Stimulated activated CD4-positive, alpha-beta T cell treated with anti-CD3 and anti-CD28 coated beads, Interleukin-12 subunit alpha, Interleukin-12 subunit beta, amount 100 ng/mL, for 4 hours (primary cell): ENCODE results near the gene GYS2.
"Not testable (repeated sequence)": the region's sequence is repeated elsewhere in the genome, so short reads cannot be mapped to it uniquely, and the experiment has no call there.

ENCODE experiments used
- DNase-seq: peaks from one replicate; pipeline ENCODE4 v3.0.0-alpha.2; 2020

Gene GYS2

GRCh38 chr12:21604245-21605101 lies at the start of gene GYS2:
TSS of gene GYS2 (minus strand) at chr12:21604847. CDS start at chr12:21604592, 255 bp downstream.
- DNase-seq: no peak

GRCh38 chr12:21651821-21652220 lies 47.2 kb upstream of the GYS2 start:
- no peak for DNase-seq

DNA sequence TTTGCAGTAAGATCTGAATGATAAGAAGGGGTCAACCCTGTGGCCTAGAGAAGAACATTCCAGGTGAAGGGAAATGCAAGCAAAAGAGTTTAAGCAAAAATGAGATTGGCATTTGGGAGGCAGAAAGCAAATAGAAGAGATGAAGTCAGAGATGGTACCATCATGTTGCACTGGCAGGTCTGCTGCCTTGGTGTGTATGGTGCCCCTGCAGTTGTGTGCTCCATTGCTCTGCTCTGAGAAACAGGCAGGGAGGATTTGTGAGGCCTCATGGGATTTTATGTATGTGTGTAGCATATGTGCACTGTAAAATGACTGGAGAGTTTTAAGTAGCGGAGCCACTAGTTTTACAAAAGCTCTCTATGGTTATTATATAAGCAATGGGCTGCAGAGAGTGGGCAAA lies 46.4 kb upstream of the GYS2 start:
- DNase-seq: no peak

DNA sequence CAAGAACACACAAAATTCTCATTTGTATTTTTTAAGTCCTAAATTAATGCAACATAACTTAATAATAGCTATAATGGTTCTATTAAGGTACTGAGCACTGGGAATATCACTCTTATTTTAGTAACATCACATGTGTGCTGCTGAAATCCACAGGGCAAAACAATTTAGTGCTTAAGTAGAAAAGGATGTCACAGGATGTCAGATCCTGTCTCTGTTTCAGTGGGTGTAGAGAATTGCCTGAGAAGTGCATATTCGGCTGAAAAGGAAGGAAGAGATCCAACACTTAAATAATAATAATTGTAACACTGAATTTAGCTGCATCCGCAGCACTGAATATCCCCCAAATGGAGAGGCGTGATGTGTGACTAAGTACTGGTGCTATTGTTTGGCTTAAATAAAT lies 44.4 kb upstream of the GYS2 start:
- no peak for DNase-seq

- DNase-seq: no peak
These were observed 43.7 kb upstream of the GYS2 start for GRCh38 chr12:21648378-21648777.

DNA sequence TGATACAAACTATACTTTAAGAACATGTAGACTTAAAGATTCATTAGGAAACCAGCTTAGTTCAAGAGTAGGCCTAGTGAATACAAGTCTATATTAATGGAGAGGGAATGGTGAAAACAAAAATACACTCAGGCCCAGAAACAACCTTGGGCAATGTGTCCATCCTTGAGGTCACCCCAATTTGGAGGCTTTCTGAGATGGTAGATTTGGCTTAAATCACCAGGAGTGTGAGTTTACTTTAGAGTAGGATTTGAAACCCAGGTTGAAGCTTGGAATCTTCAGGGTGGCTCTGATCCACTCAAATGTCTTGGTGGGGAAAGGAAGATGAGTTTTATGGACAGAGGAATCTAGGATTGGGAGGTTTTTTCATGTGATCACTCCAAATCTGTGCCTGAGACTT lies 42.5 kb upstream of the GYS2 start:
- no peak for DNase-seq

DNA sequence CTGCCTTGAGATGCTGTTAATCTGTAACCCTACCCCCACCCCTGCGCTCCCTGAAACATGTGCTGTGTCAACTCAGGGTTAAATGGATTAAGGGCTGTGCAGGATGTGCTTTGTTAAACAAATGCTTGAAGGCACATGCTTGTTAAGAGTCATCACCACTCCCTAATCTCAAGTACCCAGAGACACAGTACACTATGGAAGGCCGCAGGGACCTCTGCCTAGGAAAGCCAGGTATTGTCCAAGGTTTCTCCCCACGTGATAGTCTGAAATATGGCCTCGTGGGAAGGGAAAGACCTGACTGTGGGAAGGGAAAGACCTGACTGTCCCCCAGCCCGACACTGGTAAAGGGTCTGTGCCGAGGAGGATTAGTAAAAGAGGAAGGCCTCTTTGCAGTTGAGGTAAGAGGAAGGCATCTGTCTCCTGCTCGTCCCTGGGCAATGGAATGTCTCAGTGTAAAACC lies 40.4 kb upstream of the GYS2 start:
- DNase-seq: not testable (repeated sequence)

DNA sequence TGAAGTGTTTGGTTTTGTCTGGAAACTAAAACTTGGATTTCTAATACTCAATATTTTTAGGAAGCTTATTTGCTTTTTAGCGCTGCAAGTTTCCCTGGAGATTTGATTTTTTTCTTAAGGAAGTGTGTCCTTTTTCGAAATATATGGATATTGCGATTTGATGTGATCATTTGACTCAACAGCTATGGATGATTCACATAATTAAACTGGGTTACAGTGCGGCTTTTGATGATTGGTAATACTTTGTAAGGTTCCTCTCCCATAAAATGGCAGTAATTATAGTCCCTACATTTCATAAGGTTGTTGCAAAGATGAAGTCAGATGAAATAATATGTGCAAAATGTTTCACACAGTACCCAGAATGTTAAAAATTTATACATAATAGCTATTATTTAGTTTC lies 39.9 kb upstream of the GYS2 start:
- no peak for DNase-seq

- DNase-seq: no peak
These were observed 39.1 kb upstream of the GYS2 start for GRCh38 chr12:21643758-21644157.

DNA sequence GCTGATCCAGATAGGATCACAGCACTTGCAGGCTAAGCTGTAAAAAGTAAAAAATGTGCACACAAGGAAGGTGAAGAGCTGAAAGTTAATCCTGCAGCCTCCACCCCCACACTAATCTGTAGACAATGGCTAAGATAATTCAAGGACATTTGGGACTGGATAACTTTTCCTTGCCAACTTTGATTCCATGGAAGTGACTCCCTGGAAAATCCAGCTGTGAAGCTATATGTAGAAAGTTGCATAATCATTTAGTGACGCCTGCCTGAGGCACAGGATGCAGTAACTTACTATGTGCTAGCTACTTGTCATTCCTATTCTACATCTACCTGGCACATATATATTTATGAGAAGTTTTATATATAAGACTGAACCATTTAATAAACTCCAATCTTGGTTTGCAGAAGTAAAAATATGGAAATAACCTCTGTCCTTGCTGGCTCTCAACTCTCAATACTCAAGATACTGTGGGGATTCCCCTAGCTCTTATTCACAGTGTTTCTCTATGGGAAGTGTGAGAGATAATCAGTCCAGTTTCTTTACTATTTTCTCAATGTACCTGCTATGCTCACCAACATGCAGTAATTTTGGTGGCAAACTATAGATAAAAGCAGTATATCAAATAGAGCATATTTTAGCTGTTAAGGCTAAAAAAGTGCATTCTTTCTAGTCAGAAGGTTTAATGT lies 38.2 kb upstream of the GYS2 start:
- DNase-seq: no peak

DNA sequence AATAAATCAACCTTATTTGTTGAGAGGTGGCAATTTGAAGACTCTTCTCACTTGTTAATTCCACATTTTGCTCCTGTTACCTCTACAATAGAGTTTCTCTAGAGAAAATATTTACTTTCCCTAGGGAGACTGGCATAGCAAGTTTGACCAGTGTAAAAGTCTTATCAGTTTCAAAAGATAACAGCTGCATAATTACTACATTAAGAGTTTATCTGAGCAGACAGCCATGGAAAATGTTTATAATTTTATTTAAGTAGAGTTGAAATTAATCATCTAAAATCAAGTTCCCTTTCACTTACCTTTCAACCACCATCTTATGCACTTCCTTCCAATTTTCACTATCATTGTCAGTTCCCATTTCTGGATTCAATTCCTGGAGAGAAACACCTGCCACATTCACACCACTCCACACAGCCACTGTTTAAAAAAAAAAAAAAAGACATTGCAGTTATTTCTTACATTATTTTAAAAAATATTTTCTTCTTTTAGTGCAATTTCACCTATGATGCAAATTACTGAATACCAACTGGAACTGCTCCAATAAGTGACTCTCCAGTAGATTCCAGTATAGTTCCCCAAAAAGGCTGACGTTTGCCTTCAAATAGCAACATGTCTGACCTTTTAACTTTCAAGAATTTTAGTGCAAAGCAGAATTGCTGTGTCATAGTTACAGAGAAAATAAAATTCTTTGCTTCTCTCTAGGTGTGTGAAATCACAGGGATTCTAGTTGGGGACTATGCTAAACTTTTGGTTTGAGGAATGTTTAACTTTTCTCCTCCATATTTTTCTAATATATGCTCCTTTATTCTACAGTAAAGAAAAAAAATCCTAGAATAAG lies 33.6 kb upstream of the GYS2 start:
- DNase-seq: no peak

DNA sequence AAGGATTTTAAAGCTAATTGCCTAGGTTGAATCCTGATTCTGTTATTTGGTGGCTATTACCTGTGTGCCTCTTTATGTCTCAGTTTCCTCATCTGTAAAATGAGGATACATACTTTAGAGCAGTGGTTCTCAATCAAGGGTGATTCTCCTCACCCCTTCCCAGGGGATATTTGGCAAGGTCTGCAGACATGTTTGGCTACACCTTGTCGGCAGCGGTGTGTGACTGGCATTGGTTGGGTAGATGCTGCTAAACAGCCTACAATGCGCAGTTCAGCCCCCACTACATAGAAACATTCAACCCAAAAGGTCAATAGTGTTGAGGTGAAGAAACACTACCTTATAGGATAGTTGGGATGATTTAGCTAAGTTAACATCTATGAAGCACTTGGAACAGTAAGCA lies 29.6 kb upstream of the GYS2 start:
- no peak for DNase-seq

DNA sequence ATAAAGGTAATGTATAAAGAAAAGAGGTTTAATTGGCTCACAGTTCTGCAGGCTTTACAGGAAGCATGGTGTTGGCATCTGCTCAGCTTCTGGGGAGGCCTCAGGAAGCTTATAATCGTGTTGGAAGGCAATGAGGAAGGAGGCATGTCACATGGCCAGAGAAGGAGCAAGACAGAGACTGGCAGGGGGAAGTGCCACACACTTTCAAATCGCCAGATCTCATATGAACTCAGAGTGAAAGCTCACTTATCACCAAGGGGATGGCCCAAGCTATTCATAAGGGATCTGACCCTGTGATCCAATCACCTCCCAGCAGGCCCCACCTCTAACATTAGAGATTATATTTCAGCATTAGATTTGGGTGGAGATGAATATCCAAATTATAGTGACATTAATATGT lies 26.7 kb upstream of the GYS2 start:
- DNase-seq: no peak

DNA sequence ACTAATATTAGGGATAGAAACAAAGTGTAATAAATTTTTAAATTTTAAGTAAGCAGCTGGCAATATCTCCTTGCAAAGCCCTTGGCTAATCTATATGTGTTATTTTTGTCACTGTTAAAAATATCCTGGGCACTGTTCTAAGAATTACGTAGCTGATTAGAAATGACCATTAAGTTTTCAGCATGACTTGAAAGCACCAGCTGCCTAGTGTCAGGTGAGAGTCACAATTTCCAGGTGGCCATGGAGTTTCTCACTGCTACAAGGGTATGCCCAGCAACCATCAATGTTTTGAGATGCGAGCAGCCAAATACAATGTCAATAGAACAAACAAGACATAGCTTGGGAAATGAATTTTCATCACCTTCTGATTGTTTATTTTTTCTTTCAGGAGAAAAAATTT lies 23.3 kb upstream of the GYS2 start:
- no peak for DNase-seq

GRCh38 chr12:21618566-21618965 lies 13.9 kb upstream of the GYS2 start:
- DNase-seq: no peak

DNA sequence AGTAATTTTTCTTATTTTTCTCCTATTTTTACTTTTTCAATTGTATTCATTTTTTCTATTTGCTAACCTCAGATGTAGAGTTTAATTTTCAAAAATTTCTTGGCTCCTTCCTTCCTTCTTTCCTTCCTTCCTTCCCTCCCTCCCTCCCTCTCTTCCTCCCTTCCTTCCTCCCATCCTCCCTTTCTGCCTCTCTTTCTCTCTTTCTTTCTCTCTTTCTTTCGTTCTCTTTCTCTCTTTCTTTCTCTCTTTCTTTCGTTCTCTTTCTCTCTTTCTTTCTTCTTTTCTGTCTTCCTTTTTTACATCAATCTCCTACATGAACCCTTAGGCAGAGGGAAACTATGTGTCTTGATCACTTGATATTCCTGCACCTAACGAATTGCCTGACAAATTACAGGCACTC lies 12.4 kb upstream of the GYS2 start:
- DNase-seq: no peak

DNA sequence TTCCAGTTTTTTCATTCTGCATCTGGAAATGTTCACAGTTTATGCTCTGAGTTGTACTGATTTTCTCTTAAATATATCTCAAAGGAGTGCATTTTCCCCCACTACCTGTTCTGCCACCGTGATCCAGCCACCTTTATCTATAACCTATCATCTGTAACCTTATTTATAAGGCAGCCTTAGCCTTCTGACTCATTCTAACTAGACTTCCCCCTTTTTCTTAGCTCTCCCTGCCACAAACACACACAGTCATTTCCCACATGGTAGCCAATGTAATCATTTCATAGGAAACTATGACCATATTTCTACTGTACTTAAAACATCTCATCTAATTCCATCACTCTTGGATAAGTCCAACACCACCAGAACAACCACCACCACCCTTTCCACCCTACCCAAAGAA lies 10.8 kb upstream of the GYS2 start:
- no peak for DNase-seq

DNA sequence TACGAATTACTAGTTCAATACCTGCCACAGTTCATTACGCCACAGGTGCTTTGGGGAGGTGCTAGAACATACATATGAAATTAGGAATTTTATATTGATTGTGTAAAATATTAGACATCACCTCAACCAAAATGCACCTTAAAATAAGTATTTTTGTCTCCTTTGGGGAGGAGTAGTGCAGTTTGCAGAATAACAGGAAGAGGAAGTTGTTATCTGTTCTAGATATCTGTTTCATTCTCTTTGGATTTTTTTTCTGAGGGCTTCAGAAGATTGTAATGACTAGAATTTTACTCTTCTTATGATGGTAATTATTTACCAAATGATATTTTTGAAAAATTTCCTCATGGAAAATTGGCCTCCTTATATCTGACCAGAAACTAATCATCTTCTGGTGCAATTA lies 9.9 kb upstream of the GYS2 start:
- no peak for DNase-seq

GRCh38 chr12:21613931-21614330 lies 9.3 kb upstream of the GYS2 start:
- DNase-seq: no peak

- no peak for DNase-seq
These were observed 3.5 kb upstream of the GYS2 start for GRCh38 chr12:21608196-21608595.

DNA sequence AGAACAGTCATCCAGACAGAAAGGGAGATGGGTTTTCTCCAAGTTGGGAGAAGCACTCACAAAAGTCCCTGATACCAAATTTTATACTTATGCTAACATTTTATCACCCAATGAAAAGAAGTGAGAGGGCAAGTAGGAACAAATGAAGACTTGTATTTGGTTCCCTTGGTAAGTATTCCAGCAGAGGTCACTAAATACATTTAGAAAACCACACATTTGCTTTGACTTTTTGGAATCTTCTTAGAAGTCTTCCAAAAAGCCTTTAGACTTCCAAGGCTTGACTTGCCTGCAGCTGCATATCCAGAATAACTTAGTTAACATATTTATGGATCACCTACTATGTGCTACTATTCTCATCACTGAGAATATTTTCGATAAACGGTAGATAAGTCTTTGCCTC lies 3.1 kb upstream of the GYS2 start:
- DNase-seq: no peak

- no peak for DNase-seq
These were observed 1.5 kb upstream of the GYS2 start for GRCh38 chr12:21606175-21606574.

GRCh38 chr12:21602774-21603173 lies 1.9 kb downstream of the GYS2 start:
- no peak for DNase-seq

DNA sequence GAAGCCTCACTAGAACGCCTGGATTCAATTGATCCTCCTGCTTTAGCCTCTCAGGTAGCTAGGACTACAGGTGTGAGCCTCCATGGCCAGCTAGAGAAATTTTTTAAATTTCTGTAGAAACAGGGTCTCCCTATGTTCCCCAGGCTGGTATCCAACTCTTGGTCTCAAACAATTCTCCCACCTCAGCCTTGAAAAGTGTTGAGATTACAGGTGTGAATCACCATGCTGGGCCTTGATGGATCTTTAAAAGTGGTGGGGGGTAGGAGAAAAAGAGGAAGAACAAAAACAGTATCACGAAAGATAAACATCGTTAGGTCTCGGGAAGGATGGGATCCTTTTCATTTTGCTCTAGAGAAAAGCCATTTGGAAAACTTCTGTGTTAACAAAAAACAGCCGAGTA lies 4.5 kb downstream of the GYS2 start:
- no peak for DNase-seq
